Measurements from ENCODE around the gene RAD51B.

DNA sequence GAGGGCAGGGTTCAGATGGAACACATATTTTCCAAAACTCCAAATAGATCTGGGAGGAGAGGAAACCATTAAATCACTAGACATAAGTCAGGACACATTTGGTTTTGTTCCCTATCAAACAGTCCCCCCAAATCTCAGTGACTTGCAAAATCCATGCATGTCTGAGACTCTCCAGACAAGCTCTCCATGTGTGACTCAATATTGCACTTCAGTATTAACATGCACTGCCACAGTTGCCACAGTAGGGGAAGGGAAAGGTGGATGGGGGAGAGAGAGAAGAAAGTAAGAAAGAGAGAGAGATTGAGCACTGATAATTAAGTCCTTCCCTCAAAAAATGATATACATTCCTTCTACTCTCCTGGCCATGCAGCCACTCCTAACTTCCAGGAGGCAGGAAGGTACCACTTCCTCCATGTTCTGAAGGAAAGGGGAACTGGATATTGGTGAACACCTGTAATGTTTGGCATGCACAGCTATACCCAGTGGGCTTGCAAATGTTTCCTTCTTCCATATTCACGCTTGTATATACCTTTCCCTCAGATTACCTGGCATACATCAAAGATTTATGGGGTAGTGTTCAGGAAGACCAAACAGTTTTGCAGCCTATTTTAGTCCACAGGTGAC is 663.3 kb downstream of the RAD51B start:
- TF ChIP-seq, protein P1, sequence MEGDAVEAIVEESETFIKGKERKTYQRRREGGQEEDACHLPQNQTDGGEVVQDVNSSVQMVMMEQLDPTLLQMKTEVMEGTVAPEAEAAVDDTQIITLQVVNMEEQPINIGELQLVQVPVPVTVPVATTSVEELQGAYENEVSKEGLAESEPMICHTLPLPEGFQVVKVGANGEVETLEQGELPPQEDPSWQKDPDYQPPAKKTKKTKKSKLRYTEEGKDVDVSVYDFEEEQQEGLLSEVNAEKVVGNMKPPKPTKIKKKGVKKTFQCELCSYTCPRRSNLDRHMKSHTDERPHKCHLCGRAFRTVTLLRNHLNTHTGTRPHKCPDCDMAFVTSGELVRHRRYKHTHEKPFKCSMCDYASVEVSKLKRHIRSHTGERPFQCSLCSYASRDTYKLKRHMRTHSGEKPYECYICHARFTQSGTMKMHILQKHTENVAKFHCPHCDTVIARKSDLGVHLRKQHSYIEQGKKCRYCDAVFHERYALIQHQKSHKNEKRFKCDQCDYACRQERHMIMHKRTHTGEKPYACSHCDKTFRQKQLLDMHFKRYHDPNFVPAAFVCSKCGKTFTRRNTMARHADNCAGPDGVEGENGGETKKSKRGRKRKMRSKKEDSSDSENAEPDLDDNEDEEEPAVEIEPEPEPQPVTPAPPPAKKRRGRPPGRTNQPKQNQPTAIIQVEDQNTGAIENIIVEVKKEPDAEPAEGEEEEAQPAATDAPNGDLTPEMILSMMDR (conservative IDR thresholded peaks at IDR 0.05; ENCODE audit: low read depth, low read length), result no peak
- no peak for TF ChIP-seq EZH2phosphoT487 (IDR thresholded peaks at IDR 0.05; ENCODE audit: borderline replicate concordance, low read length)

All from PC-3 (cell line).